Fibroblast of villous mesenchyme (primary cell): Measurements from ENCODE around the gene ZNF20. TPM values are rescaled to one million over a fixed set of nuclear protein-coding genes. Genes with fewer than 3 reads are reported as not detected.

Experiments
- DNase-seq: peaks from one replicate; pipeline ENCODE4 v3.0.0-alpha.2; 2010; ENCODE audit warnings: low read depth
- H3K4me3 ChIP-seq: 2 replicates; pipeline ENCODE4 v1.5.1; 2011; ENCODE audit warnings: low read depth, mild to moderate bottlenecking, low read length
- total RNA-seq: library from RNA; depleted of rRNA; stranded (reverse); fragments of >200 nt; gene quantifications from 2 replicates; pipeline ENCODE4 v1.2.3, GENCODE V29; 2012
- TF ChIP-seq, protein P1 (sequence below): IDR thresholded peaks from 2 replicates; pipeline ENCODE4 v1.5.1; 2012; ENCODE audit warnings: low read depth, mild to moderate bottlenecking, low read length; ENCODE audit not compliant: insufficient read depth

ZNF20 gene
- total RNA-seq, 1 donor: 6.0 TPM

GRCh38 chr19:12162513-12162881 is 22.3 kb upstream of the ZNF20 start:
- TF ChIP-seq, protein P1, sequence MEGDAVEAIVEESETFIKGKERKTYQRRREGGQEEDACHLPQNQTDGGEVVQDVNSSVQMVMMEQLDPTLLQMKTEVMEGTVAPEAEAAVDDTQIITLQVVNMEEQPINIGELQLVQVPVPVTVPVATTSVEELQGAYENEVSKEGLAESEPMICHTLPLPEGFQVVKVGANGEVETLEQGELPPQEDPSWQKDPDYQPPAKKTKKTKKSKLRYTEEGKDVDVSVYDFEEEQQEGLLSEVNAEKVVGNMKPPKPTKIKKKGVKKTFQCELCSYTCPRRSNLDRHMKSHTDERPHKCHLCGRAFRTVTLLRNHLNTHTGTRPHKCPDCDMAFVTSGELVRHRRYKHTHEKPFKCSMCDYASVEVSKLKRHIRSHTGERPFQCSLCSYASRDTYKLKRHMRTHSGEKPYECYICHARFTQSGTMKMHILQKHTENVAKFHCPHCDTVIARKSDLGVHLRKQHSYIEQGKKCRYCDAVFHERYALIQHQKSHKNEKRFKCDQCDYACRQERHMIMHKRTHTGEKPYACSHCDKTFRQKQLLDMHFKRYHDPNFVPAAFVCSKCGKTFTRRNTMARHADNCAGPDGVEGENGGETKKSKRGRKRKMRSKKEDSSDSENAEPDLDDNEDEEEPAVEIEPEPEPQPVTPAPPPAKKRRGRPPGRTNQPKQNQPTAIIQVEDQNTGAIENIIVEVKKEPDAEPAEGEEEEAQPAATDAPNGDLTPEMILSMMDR: no peak
- peak overlapping the region; percentile 92 for H3K4me3 ChIP-seq
- no peak for DNase-seq

DNA sequence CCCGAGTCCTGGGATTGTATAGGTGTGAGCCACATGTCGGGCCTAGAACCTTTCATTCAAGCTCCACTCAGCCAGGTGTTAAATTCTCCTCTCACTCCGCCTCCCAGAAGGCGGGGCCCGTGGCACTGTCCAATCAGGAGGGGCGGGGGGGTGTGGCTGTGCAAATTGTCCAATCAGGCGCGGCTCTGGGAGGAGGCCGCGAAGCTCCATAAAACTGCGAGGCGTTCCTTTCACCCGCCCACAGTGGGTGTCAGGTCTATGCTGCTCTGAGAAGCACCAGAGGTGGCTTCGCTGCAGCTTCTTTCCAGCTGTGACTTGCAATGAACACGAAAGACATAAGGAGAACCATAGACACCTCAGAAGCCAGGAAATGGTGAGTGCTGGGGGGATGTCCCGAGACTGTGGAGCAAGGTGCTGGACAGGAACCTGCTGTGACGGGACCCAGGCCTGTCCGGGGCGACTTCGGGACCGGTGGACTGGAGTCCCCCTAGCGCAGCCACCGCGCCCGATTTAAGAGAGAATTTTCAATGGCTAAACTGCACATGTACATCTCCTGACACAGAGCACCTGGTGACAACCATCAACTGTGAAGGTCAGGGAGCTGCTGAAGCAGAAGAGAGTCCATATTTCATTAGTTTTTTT is 19.7 kb upstream of the ZNF20 start:
- TF ChIP-seq, protein P1: no peak
- H3K4me3 ChIP-seq: no peak overlapping the region
- DNase-seq: no peak

DNA sequence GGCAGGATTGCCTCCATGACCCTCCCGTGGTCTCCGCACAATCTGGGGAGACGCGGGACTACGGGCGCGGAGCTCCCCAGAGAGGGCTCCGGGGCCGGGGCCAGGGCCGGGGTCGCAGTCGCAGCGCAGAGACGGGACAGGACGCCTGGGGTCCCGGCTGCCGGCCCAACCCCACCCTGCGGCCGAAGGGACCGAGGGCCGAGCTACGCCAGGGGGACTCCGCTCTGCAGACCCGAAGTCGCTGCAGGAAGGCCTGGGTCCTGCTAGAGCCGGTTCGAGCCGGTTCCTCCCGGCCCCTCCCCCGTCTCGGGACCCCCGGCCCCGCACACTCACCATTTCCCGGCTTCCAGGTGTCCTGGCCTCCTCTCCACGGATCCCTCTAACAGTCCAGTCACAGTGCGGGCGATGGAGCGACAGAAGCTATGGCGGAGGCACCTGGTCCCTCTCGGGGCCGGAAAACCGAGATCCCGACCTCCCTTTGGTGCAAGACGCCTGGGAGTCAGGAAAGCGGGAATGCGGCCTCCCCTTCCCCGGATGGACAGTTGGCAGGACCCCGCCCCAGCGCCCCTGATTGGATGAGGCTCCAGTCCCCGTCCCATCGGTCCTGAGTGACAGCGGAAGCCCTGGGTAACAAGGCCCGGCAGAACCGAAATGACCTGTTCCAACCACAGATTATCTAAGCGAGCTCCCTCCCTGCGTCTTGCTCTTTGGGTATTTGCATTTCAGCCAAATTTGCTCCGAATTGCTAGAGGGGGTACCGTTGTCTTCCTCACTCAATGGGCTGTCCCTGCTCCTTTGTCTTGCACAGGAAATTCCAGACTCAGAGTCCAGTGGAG is 16.3 kb upstream of the ZNF20 start, which contains the start of gene ZNF625:
TSS of gene ZNF625 (minus strand) at position 512 of the 836 bp plus-strand sequence. CDS start at position 336, 176 bp downstream.
- peak within 1 kb of the TSS; percentile 91 for H3K4me3 ChIP-seq
- TF ChIP-seq, protein P1: no peak
- peak; percentile 90 for DNase-seq

DNA sequence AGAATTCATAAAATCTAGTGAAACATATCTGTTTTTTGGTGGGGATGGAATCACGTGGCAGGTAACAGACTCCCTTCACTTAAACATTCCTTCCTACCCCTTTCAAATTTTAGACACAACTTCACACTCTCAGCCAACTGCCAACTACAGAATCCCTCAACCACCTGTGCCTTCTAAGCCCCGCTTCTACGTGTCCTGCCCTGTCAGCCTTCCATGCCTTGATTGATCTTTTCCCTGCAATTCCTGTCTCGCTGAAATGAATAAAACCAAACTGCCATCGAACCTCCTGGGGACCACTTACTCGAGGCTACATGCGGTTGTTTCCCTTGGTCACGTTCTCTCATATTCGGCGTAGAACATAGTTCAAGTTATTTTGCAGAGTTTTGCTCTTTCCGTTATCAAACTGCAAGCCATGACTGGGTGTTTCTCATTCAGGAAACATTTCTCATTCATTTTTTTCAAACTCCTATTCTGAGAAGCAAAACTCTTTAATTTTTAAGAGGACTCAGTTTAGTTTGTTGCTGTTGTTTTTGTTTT is 15.2 kb upstream of the ZNF20 start:
- DNase-seq: no peak
- TF ChIP-seq, protein P1: no peak
- peak overlapping the region; percentile 91 for H3K4me3 ChIP-seq

DNA sequence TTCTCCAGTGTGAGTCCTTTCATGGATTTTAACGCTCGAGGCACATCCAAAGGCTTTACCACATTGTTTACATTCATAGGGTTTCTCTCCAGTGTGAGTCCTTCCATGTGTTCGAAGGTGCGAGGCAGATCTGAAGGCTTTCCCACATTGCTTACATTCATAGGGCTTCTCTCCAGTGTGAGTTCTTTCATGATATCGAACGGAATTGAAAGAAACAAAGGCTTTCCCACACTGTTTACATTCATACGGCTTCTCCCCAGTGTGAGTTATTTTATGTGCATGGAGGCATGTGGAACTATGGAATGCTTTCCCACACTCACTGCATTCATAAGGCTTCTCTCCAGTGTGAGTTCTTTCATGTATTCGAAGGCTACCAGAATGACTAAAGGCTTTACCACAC is 5.2 kb upstream of the ZNF20 start:
- TF ChIP-seq, protein P1: no peak
- H3K4me3 ChIP-seq: no peak overlapping the region
- no peak for DNase-seq

DNA sequence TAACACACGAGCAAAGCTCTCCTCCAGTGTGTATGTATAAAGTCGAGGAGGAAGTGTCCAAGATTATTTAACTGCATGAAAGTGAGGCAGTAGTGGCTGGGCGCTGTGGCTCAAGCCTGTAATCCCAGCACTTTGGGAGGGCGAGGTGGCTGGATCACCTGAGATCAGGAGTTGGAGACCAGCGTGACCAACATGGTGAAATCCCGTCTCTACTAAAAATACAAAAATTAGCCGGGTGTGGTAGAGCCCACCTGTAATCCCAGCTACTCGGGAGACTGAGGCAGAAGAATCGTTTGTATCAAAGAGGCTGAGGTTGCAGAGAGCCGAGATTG is 1.2 kb upstream of the ZNF20 start:
- no peak for DNase-seq
- no peak overlapping the region for H3K4me3 ChIP-seq
- TF ChIP-seq, protein P1: no peak
